ENCODE measurements around the gene CELF3.

- TF ChIP-seq CTCF (IDR thresholded peaks at IDR 0.05) (no peak), POLR2A (IDR thresholded peaks at IDR 0.05) (no peak)
Observed at GRCh38 chr1:151705753-151706463, 10.7 kb downstream of the CELF3 start.

All from vagina (tissue), 2 donors.